HCEC 1CT (cell line): ENCODE measurements around the gene EPHB1.

Source experiments
- DNase-seq: peaks from one replicate; pipeline ENCODE4 v3.0.0-alpha.2; 2017

The EPHB1 gene

DNA sequence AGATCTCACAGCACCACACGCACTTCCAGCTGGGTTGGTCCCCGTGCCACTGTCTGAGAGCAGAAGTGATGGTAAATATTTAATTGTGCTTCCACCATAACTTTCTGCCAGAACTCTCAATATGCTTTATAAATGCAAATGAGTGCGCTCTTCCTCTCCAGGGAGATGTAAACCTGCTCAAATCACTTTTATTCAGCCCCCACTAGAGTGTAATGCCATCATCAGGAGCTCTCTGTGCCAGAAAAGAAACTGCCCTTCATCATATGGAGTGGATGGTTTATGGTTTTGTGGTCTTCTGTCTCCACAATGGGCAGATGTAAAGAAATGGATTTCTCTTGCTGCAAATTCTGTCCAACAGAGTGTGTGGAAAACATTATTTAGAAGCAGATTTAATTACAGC lies 127.0 kb downstream of the EPHB1 start:
- no peak for DNase-seq

DNA sequence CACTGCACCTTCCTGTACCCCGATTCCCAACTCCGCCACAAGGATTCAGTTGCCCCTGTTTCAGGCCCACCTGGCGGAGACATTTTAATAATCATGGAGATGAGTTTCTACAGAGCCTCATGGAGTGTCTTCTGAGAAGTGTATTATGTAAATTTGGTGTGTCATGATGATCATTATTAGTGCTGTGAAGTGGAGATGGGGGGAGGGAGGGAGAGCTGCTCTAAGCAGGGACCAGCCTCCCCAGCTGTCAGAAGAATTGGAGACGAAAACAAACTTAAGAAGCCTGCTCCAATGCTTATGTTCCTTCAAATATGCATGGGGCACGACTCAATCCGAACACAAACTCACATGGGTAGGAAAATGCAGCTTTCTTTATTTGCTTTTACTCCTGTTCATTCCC lies 127.8 kb downstream of the EPHB1 start:
- no peak for DNase-seq

DNA sequence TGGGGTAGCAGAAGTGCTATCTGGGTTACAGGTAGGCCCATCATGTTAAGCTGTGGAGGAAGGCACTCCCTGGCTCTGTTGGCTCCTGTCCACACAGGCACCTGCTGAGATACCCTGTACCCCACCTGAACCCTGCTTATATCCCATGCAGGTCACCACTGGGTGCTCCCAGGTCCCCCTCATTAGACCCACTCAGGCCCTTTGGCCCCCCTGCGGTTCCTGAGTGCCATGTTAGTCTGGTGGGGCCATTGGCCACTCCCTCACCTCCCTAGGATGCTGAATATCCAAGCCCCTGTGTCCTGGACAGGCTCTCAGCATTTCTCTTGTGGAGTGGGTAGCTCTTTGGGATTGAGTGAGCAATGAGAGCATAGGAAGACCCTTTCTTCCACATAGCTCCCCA lies 128.2 kb downstream of the EPHB1 start:
- DNase-seq = no peak

DNA sequence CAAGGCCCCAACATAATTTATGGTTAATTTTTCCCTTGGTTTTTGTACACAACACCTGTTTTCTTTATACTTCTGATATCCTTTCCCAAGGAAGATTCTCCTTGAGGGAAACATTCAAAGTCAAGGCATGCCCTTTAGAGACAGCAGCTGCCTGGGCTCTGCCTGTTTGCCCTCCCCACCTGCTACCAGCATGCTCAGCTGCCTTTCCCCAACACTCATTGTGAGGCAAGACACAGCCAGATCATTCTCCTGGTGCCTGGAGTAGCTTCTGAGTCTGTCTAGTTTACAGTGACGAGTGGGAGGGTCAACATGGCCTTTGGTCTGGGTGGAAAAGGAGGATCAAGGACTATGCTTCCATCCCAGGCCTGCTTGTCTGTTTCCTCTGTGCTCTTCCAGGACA lies 132.5 kb downstream of the EPHB1 start:
- DNase-seq = no peak

DNA sequence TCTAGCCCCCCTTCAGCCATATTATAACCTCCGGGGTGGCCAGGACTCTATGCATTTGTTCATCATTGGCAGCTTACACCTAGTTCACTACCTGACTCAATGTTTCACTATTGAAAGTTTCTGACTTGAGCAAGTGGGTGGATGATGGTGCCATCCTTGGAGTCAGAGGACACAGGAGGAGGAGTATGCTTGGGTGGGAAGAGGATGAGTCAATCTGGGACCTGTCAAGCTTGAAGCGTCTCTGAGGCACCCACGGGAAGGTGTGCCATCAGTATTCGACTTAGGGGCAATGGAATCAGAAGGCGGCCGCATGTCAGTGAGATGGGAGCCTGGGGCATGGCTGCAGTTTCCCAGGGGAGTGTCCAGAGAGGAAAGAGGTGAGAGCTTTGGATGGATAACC lies 133.3 kb downstream of the EPHB1 start:
- no peak for DNase-seq

DNA sequence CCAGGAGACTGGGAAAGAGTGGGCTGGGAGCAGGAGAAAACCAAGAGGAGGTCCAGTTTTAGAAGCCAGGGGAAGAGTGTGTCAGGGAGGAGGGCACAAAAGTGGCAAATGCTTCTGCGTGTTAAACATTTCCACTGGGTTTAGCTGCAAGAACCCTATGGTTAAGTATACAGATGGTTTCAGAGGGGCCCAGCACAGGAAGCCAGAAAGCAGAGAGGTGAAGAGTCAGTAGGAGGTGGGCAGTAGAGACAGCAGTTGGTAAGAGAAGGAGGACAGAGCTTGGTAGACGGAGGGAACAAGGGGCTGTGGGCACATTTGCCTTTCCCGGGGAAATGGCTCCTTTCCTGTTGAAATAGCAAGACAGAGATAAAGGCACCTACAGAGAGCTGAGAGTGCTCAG lies 133.8 kb downstream of the EPHB1 start:
- DNase-seq = no peak

DNA sequence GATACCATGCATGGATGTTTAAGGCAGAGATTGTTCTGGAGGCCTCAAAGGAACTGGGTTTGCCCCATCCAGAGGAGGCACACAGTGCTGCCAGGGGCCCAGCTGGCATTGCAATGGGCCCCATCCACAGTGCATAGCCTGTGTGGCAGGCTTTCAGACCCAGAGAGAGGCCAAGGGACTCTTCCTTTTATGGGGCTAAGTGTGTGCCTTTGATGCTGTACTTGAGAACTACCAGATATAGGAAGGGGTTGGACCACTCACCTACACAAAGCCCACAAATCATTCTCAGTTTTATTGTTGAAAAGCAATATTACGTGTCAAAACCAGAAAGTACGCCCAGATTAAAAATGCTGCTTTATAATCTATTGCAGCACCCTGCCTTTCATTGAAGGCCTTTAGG lies 134.9 kb downstream of the EPHB1 start:
- no peak for DNase-seq

DNA sequence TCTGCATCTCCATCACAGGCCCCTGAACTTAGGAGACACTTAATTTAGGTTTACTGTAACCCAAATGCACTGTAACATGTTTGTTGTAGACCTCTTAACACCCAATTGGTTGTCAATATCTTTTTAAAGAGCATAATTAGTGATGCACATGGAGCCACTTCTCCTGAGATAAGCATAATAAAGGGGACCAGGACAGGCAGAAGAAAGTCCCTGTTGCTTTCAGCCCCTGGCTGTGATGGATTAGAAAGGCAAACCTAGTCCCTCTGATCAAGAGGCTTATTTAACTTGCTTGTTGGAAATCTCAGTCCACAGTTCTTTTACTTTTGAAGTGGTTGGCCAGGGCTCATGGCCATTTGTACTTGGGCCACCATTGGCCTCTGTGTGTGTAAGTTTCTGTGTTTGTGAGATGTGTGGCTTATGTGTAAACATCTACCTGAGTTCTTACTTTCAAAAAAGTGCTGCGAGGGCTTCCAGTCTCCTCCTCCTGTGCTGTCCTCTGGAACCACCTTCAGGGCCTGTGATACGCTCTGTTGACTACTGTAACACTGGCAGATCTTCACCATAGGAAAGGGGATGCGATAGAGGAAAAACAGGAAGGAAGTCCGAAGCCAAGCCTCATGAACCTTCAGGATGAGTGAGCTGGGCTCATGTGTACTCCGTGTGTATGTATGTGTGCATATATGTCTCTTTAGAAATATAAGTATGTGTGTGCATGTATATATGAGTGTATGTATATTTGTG lies 136.2 kb downstream of the EPHB1 start:
- no peak for DNase-seq

DNA sequence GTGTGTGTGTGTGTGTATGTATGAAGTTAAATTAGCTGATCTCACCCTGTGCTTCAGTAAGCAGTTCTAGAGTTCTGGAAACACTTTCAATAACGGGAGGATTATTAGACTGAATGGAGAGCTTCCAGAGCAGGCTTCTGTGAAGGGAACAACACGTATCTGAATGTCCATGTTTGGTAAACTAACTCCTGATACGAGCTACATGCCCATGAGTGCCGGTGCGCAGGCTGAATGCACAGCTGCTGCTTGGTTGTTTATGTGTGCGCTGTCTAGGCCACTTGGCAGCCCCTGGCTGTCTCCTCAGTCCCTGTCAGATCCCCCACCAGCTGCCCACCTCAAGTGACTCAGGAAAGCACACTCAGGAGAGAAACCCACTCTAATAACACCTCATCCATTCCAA lies 137.0 kb downstream of the EPHB1 start:
- no peak for DNase-seq

DNA sequence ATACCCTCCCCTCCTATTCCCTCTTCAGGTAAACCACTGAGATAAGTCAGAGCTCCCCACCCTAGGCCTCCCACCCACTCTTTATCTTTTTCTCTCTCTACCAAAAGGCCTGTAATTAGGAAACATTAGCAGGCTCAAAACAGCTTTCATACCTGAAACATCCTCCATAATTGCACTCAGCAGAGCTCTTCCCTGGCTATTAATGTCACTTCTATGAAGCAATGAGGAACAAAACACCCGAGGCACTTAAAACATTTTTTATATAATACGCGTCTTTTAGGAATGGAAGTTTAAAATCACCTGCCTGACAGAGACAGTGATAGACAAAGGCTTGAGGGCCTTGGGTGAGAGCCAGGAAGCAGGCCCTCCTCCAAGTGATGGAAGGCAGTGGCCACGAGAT lies 138.9 kb downstream of the EPHB1 start:
- DNase-seq = no peak

DNA sequence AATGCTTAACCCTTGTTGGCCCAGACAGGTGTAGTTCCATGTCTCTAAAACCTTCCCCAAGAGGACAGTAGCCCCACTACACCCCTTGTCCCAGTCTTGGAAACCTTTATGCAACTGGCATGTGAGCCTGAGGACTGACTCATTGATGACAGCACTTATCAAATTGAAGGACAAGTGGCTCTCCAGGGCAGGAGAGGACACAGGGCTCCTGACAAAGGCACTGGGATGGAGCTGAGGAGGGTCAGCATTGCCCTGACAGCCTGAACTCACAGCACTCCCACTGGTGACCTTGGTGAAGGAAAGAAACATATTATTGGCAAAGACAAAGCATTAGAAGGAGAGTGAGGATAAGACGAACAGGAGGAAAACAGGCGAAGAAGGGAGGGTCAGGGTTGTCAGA lies 139.9 kb downstream of the EPHB1 start:
- DNase-seq = no peak

DNA sequence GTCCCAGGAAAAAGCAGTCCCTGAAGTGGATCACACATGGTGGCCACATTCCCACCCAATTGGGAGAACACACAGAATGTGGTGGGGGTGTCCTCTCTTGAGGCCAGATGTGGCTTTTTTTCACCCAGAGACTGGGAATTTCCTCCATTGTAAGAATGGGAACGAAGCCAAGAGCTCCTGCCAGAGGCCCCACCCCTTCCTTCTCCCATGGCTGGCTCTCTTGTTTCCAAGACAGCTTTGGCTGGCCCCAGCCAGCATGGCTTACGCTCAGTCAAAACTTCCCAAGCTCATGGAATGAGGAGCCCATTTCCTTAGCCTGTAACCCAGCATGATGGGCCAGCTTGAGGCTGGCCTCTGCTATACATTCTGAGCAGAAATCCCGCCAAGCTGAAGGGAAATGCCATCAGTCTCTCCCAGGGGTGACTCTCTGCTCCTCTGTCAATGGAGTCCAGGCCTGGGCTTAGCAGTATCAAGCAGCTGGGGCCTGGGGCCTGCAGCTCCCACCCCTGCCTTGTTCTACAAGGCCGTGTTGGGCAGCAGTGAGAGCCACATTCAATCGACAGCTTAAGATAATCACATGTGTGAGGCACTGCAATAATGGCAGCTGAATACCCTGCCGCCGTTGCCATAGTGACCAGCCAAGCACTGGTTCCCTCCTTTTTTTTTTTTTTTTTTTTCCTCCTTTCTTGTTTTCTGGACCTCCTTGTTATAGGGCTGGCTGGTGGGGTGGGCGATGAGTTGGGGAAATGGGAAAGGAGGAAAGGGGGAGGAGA lies 142.4 kb downstream of the EPHB1 start:
- no peak for DNase-seq

DNA sequence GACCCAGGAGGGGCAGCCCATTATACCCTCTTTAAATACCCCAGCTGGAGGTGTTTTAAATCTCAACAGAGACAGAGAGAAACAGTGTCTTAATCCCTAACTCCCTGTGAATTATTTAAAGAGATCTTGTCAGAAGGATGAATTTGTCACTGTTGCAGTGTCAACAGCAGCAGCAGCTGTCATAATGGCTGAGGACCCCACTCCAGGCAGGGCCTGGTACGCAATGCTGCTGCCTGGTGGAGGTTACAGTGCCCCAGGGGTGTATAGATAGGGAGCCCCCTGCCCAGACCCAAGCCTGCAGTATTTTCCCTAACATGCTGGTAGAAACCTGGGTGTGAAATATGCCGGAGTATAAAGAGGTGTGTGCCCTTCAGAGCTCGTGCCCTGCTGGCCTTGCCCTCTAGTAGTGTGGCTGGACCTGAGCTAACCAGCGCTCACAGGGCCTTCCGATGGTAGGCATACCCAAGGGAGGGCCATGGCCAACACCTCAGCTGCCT lies 143.0 kb downstream of the EPHB1 start:
- no peak for DNase-seq

DNA sequence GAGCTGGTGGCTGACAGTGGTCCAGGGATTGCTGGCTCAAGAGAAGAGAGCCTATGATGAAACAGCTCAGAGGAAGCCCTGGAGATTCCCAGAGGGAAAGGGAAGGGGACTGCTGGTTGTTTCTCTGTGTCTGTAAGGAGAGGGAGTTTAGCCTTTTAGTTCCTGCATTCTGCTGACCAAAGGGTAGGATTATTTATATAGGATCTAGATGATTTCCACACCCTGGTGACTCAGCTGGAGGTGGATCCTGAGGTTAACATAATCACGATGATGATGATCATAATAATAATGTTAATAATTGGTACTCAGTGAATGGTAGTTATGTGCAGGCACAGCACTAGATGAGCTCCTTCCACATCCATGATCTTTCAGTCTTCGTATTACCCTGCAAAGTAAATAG lies 144.9 kb downstream of the EPHB1 start:
- DNase-seq = no peak

DNA sequence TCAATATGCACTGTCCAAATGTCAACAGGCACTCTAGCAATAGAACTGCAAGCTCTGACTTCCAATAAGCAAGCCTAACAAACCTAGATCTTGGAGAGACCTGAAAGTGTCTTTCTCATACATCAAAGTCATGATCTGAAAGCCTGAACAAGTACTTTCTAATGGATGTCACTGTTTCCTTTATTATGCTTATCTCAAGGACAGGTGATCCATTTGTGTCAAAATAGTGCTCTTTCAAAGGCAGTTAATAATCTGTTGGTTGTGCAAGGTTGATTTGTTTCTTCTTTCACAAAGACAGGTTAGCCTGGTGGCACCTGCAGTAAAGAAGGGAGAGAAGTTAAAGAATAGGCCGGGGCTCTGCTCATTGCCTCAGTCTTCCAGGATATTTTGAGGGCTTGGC lies 146.8 kb downstream of the EPHB1 start:
- no peak for DNase-seq

DNA sequence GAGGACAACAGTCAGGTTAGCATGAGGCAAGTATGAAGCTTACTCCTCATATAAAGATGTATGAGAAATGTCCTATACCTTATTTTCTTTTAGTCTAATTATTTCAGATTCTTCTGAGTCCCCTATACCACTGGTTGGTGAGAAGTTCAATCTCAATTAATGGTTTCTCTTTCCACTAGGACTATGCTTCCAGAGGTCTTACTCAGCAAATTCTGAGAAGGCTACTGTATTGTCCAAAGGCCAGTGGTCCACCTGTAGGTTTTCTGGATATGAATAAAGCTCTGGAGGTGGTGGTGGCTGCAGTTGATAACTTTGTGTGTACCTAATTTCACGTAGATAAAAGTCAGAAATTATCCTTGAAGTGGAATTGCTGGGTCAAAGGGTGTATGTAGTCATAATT lies 149.4 kb downstream of the EPHB1 start:
- no peak for DNase-seq

DNA sequence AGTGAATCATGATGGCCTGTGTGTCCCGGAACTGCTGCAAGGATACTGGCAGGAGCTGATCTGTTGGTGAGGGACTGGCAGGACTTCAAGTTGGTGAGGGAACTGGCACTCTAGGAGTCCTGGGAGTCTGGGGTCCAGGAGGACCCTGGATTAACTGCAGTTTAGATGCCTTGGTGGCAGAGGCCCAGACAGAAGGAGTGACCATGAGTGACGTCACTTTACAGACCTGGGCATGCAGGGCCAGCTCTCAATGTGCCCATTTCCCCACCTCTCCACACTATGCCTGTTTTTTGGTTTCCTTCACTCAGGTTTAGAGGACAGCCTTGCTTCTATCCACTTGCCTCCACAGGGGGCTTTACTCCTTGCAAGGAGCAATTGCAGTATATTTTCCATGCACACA lies 154.1 kb downstream of the EPHB1 start:
- no peak for DNase-seq

DNA sequence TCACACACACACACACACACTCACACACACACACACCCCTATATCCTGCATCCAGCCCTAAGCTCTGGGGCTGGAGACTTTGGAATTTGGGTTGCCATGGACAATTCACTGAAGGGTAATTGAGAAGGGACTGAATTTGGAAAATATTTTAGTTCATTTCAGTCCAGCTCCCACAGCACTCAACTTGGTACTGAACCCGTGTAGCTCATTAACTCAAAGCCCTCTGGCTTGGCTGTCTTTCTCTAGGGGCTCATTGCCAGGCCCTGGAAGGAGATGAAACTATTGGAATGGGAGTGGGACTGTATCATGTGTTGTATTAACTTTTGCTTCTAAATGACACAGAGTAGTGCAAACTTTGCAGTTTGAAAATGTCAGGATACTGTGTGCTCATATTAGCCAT lies 157.3 kb downstream of the EPHB1 start:
- DNase-seq = no peak

DNA sequence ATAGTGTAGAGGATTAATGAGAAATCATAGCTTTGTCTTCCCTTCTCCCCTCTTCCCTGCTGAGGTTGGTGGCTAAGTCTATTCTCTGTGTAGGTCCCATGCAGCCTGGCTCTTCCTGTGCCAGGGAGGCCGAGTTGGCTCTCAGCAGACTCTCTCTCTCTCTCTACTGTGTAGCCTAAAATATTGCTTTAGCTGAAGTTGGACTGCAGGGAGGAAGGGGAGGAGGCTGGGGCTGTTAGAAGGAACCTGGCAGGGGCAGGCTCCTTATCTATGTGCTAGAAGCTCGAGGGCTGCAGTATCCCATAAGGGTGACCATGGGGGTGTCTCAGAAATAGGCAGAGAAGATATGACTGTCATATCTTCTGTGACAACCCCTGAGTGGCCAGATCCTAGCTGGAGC lies 160.8 kb downstream of the EPHB1 start:
- no peak for DNase-seq

DNA sequence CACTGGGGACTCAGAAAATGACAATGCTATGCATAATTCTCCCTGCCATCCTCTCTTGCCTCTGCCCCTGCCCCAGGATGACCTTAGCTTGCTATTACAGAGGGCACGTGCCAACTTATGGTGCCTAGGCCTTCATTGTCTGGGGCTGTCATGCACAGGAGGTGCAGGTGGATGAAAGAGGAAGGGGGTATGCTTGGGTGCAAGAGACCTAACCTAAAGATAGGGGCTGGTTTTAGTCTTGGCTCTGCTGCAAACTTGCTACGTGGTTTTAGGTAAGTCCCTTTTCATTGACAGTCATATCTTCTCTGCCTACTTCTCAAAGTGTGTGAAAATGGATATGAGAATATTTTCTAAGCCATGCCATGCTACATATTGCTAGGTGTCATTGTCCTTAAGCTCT lies 161.3 kb downstream of the EPHB1 start:
- DNase-seq = no peak

DNA sequence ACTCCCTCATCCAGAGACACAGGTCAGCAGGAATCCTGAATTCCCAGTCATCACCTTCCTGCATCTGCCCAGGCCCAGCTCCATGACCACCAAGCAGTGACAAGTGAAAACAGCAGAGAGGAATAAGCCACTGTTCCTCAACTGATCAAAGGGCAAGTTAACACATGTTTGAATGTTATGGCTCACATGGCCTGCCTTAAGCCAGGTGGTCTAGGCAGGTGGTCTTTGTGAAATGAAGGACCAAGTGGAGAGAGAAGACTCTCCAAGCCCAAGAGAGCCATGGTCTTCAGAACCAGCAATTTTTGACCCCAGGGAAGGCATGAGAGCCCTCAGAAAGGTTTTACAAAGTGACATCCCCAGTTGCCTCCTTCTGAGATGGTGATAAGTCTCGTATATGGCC lies 161.8 kb downstream of the EPHB1 start:
- no peak for DNase-seq

DNA sequence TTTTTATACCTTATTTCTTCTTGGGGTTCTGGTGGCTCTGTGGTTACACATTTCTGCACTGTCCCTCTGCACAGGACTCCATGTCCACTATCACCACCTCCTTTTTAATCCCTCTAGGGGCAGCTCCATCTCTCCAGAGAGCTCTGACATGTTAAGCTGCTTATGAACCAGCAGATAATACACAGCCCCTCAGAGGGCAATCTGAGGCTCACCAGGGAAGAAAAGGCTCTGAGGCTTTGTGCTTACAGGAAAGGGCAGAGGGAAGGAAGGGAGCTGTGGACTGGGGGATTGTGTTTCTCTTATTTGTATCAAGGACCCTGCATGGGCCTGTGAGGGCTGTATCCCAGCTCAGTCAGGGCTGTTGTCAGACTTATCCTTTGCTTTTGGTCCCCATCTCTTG lies 164.5 kb downstream of the EPHB1 start:
- no peak for DNase-seq

DNA sequence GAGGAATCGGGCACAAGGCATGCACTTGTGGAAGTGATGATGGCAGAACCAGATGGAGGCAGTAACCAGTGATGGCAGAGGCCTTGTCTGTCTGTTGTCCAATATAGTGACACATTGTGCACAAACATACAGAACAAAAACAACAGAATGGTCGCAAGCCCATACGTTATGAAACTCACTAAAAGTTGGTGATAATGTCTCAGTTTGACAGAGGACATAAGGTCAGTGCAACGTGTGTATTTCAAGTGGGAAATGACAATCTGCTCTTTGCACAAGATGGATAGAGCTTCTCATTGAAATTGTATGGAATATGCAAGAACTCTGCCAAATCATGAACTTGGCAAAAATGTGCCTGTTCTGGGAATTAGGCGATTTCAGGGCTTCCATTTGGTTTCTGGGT lies 169.2 kb downstream of the EPHB1 start:
- DNase-seq = no peak

DNA sequence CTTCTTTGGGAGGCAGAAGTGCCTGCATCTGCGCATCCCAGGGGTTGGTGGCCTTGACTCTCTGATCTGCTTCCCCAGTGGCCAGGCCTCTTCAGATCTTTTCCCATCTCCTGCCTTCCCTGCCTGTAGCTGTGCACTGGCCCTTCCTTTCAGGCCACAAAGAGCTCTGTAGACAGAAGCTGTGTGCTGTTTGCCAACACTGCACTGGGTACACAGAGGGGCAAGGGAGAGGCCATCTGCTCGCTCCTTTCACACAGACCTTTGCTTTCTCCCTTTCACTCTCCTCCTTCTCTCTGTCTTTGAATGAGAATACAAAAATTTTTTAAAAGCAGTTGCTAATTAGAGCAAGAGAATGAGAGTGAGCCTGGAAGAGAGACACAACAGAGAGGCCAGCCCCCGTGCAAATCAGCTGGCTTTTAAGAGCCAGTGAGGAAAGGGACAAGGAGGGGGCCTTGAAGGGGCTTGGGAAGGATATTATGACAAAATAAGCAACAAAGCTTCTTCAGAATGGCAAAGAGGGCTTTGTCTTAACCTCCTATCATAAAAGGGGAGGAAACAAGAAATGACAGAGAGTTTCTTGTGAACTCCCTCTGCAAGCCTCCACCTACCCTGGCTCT lies 170.9 kb downstream of the EPHB1 start:
- no peak for DNase-seq
